H1 (cell line): ENCODE measurements around the gene SSUH2.

Experiments
- BRCA1 ChIP-seq: IDR thresholded peaks from 2 replicates; pipeline ENCODE4 v1.6.1; 2012; ENCODE audit warnings: low read depth, low read length, improper control_type of control experiment
- CTCF ChIP-seq, 3 experiments: IDR thresholded peaks; 1 replicate in 2 of 3; 2 replicates in 1 of 3; pipeline versions ENCODE4 v1.5.1 to v1.6.1; 2011; ENCODE audit warnings: low read length in 3 of 3, mild to moderate bottlenecking in 3 of 3, inconsistent platforms in 2 of 3, low read depth in 1 of 3, moderate library complexity in 1 of 3; ENCODE audit not compliant: insufficient read depth in 1 of 3; ENCODE audit errors: control extremely low read depth in 1 of 3
- EP300 ChIP-seq, 2 experiments: IDR thresholded peaks; 1 replicate in 1 of 2; 2 replicates in 1 of 2; pipeline ENCODE4 v1.6.1; 2011 to 2012; ENCODE audit warnings: low read depth in 2 of 2, low read length in 2 of 2, mild to moderate bottlenecking in 2 of 2, borderline replicate concordance in 1 of 2, inconsistent platforms in 1 of 2, moderate library complexity in 1 of 2
- HDAC6 ChIP-seq: IDR thresholded peaks from one replicate; pipeline ENCODE4 v1.7.1; 2012; ENCODE audit warnings: low read depth, mild to moderate bottlenecking, inconsistent platforms, low read length, moderate library complexity
- JUND ChIP-seq: IDR thresholded peaks from 2 replicates; pipeline ENCODE4 v1.6.1; 2011; ENCODE audit warnings: mild to moderate bottlenecking, improper control_type of control experiment, low read length
- KDM1A ChIP-seq: fragments of 200-600, 300-600 bp; sonication (generic); IDR thresholded peaks from 2 replicates; pipeline ENCODE4 v1.7.1; 2016; ENCODE audit warnings: mild to moderate bottlenecking, low read length, borderline replicate concordance
- RFX5 ChIP-seq: IDR thresholded peaks from 2 replicates; pipeline ENCODE4 v1.6.1; 2011; ENCODE audit warnings: low read depth, low read length, improper control_type of control experiment, borderline replicate concordance
- SP2 ChIP-seq: IDR thresholded peaks from 2 replicates; pipeline ENCODE4 v1.6.1; 2012; ENCODE audit warnings: mild to moderate bottlenecking, low read length, inconsistent platforms
- SRF ChIP-seq: IDR thresholded peaks from 2 replicates; pipeline ENCODE4 v1.6.1; 2011; ENCODE audit warnings: mild to moderate bottlenecking, low read depth, low read length, moderate library complexity
- TEAD4 ChIP-seq: IDR thresholded peaks from 2 replicates; pipeline ENCODE4 v1.6.1; 2012; ENCODE audit warnings: low read depth, low read length, inconsistent platforms, mixed read lengths
- USF2 ChIP-seq: IDR thresholded peaks from 2 replicates; pipeline ENCODE4 v1.6.1; 2011; ENCODE audit warnings: low read length, improper control_type of control experiment

DNA sequence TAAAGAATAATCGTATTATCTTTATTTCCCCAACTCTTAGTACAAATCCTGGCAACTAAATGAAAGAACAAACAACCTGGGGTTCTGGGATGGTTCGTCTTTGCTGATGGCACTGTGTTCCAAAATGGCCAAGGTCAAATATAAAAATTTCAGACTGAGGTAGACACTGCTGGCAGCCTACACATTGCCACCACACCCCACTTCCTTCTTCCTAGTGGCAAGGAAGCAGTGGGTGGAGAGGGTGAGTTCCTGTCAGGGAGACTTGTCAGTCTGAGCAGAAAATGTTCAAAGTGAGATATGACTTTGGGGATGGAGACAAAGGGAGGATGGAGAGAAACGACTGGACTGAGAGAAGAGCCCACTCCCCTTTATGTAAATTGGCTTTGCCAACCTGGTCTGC lies 73.3 kb downstream of the SSUH2 start:
- no peak for TF ChIP-seq CTCF (IDR thresholded peaks at IDR 0.05; ENCODE audit: control extremely low read depth in 1 of 3, insufficient read depth in 1 of 3, low read depth in 1 of 3, low read length in 3 of 3)
- no peak for TF ChIP-seq USF2
- no peak for TF ChIP-seq BRCA1
- no peak for TF ChIP-seq EP300 (IDR thresholded peaks at IDR 0.05; ENCODE audit: borderline replicate concordance in 1 of 2, low read depth in 2 of 2, low read length in 2 of 2)
- no peak for TF ChIP-seq KDM1A
- no peak for TF ChIP-seq JUND
- no peak for TF ChIP-seq RFX5
- no peak for TF ChIP-seq HDAC6
- TF ChIP-seq SRF, result no peak
- no peak for TF ChIP-seq TEAD4
- TF ChIP-seq SP2, result no peak
